ENCODE data around the gene KLF16.
A peak's percentile ranks its signal among the peaks of the same experiment; 100 is the strongest.
"Not testable (repeated sequence)": the region's sequence is repeated elsewhere in the genome, so short reads cannot be mapped to it uniquely, and the experiment has no call there.

KLF16 gene

DNA sequence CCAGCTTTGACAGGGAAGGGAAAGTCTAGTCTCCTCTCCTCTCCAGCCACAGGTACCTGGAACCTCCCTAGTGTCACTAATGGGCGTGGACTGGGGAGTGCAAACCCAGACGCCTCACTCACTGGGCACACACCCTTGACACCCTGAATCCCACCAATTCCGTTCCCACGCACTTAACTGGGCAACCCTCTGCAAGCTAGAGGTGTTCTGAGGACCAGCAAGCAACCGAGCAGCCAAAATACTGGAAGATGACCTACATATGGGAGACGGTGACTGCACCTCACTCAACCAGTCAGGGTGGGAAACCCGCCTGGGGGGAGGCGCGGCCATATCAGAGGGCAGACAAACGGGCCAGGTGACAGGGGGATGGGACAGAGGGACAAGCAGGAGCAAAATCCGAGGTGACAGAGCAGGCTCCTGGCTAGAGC, 20.9 kb upstream of the KLF16 start:
- no peak for DNase-seq (ENCODE audit: low spot score)

DNA sequence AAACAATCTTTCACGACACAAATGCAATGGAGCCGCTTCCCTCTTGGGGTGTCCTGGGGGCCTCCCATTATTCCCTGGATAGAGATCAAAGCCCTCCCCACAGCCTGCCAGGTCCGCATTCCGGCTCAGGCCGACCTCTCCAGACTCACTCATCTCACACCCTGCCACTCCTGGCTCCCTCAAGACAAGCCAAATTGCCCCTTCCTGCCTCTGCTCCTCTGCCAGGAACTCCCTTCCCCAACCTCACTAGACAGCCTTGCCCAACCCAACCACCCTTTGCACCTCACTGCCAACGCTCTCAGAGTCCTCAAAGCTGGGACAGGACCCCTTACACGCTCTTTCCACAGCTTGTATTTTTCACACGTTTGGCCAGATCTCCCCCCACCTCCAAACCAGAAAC, 20.4 kb upstream of the KLF16 start:
- no peak for DNase-seq (ENCODE audit: low spot score)

DNA sequence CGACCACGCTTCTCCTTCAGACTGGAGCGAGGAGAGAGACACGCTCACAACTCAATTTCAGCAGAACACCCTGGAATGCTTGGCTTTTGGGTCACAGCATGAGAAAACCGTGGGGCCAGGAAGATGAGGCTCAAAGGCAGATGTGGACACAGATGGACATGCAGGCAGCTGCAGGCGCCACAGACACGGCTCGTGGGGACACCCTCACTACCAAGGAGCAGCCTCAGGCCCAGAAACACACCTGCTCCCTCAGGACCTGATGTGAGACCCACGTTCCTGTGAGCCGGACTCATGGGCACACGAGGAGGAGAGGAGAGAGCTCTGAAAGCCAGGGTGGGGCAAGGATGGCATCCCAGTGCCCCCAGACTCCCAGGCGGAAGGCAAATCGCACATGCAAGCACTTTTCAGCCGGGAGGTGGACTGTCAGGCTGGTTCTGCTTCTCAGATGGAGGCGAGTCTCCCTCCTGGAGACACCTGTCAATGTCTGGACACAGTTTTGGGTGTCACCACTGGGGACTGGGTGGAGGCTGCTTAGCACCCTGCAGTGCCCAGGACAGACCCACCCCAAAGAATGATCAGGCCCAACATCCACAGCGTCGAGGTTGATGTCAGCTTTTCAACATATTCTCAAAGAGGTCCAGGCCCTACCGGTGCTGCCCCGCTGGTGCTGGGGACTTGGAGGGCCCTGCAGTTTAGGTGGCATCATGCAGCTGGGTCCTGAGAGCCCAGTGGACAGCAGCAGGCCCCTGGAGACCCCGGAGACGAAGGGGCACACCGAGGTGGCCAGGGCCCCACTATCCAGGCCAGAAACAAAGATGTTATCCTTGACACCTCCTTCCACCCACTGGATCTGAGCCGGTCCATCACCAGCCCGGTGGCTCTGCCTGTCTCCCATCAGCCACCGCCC, 19.7 kb upstream of the KLF16 start:
- DNase-seq (ENCODE audit: low spot score) = no peak

DNA sequence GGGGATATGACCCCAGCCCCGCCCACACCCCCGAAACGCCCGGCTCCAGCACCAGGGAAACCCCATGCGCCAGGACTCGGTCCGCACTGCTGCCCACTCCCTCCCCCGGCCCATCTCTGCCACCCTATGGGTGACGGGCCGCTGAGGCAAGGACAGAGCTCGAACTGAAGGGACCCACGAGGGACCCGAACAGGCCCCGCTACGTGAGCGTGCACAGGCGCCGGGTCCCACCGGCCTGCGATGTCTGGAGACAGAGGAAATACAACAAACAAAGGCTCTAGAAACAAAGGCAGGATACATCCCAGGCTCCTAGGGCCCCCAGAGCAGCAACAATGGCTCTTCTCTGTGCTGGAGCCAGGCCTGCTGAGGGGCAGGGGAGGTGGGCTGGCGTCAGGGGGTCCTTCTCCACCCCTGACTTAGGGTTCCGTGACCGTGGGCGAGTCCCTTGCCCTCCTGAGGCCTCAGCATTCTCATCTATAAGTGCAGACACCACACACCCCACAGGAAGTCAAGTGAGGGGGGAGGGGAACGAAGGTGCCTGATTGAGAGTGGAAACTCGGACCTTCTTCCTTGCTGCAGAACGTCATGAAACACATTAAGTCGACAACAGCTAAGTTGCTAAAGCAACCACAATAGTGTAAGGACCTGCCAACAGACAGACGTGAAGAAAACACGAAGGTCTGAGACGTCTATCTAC, 18.9 kb upstream of the KLF16 start:
- no peak for DNase-seq (ENCODE audit: low spot score)

DNA sequence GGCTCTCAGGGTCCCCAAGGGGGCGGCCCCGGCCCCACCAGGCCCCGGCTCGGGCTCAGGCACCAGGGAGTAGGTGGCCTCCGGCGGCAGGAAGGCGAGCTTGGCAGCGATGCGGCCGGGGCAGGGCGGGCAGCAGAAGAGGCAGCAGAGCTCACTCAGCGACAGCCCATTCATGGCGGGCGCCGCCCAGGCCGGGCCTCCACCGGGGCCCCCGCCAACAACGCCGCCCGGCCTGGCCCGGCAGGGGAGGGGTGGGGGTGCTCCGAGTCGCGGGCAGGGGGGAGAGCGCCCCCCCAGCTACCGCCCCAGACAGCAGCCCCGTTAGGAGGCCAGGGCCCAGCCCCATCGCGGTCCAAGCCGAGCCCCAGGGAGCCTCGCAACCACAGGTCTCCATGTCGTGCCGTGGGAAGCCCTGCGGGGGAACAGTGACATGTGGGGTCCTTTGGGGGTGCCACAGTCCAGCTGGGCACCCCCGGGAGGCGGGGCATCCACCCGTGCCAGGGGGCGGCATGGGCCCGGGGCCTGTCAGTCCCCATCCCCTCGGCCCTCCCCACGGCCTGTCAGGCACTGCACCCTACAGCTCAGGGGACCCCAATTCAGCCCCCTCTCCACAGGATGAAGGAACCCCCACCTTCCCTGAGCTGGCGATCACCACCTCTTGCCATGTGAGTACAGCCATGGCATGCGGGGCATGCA, 18.2 kb upstream of the KLF16 start:
- DNase-seq (ENCODE audit: low spot score) = not testable (repeated sequence)

DNA sequence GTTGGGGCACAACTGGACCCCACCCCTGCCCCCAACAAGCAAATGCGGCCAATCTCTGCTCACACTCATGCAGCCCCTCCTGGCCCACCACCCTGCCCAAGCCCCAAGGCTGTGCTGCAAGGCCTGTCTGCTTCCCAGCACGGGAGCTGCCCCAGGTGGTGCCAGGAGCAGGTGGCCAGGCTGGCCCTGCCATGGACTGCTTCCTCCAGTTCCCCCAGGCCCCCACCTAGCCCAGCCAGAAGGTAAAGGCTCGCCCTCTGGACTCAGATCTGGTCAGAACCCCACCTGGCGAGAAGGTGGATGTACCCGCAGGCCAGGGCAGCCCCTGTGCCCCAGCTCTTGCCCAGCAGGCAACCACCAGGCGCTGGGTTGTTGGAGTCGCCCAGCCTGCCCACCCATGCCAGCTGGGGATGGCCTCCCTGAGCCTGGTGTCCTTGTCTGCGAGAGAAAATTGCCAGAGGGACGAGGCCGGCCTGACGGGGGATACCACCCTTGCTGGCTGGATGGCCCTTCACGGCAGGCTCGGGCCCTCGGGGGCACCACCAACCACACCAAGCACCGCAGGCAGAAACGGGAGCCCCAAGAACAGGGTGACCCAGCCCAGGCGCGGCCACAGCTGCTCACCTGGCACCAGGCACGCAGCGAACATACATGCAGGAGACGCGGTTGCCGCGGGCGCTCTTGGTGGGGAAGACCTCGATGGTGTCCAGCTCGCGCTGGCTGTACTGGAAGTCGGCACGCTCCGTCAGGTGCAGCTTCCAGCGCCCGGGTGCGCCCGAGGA, 17.4 kb upstream of the KLF16 start:
- DNase-seq (ENCODE audit: low spot score) = no peak

DNA sequence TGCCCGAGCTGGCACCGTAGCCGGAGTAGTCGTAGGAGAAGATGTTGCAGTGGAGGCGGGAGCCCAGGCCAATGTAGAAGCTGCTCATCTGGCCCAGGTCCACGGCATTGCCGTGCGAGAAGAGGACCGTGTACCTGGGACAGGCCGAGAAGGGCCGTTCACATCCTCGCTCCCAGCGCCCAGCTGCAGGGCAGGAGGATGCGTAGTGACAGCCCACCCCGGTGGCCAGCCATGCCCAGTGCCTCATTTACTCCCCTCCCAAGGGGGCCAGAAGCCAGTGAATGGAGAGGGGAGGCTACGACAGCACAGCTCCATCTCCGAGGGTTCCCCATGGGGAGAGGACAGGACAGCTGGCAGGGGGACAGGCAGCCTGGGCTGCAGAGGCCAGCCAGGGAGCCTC, 16.6 kb upstream of the KLF16 start:
- not testable (repeated sequence) for DNase-seq (ENCODE audit: low spot score)

DNA sequence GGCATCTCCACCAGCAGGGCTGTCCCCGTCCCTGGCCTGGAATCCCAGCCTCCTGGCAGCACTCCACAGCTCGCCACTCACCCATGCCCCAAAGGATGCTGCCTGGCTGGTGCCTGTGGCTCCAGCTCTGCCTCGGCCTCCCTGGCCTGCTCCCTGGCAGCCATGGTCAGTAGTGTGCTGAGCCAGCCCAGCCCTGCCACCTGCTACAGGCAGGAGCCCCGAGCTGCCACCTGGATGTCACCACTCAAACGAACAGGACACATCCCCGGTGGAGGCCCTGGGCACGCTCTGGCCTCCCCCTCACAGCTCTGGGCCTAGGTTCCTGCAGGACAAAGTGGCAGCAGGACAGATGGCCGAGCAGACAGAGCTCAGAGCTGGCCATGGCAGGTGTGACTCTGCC, 15.2 kb upstream of the KLF16 start:
- DNase-seq (ENCODE audit: low spot score) = not testable (repeated sequence)

DNA sequence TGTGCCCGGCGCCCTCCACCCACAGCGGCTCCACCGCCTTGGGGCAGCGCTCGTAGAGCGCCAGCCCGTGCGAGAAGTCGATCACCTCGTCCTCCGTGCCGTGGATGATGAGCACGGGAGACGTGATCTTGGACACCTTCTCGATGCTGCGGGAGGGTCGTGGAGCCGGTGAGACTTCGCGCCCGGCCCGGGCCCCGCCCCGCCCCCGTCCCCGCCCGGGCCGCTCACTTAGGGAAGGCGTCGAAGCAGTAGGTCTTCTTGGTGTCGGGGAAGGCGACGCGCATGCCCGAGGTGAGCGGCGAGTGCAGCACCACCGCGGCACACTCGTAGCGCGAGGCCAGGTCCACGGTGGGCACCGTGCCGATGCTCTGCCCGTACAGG, 13.9 kb upstream of the KLF16 start:
- DNase-seq (ENCODE audit: low spot score) = not testable (repeated sequence)

DNA sequence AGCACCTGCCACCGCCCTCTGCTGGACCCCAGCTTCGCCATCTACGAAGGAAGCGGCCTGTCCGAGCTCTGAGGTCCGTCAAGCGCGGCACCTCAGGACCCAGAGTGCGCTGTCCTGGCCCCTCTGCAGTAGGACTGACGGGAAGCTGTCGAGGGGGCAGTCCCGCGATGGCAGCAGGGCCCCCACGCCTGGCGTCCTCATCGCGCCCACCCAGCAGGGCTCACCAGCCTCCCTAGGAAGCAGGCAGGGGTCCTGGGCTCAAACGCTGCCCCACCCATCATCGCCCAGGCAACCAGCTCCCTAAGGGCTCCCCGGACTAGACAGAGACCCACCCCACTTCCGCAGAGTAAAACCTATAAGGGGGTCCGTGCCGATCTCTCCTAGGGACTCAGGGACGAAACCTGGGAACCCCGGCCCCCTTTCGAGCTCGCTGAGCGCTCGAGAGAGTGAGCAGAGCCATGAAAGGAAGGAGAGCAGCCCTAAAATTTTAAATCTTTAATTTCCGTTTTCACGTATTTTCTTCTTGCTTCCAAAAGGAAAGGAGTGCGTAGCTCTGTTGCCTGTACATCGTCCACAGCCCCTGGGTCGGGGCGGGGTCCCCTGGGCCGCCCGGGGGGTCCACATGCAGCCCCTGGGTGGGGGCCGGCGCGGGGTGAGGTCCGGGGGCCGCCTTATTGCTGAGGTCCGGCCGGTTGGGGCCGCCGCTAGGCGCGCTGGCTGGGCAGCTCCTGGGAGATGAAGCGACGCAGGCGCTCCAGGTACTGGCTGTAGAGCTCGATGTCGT, 13.3 kb upstream of the KLF16 start:
- DNase-seq (ENCODE audit: low spot score) = not testable (repeated sequence)

DNA sequence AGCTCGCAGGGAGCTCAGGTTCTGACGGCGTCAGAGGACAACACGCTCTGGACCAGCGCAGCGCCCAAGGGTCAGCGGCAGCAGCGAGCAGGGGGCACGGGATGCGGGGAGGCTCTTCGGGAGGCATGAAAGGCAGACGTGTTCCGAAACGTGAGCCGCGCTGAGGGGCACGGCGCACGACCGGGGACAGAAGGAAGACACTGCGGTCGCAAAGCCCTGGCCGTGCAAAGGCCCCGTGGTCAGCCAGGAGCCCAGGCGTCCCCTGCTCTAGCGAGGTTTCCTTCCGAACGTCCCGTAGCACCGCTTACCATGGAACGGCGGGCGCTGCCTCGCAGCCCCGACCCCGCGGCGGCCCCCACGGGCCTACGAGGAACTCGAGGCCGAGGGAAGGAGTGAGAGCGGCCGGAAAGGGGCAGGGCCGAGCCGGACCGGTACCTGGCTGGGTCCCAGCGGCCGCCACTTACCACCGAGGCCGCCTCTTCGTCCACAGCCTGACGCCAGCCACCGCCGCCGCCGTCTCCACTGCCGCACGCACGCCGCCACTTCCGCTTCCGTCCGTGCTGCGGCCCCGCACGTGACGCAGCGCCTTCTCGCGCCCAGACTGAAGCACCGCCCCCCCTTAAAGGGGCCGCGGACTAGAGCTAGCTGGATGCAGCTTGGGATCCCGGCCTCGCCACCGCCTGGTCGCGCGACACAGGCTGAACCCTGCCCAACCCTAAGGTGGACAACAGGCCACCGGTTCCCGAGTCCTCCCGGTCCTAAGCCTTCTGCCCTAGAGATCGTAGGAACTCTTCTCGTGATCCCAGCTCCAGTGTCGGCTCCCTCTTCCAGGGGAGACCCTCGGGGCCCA, 12.5 kb upstream of the KLF16 start:
- DNase-seq (ENCODE audit: low spot score) = peak; percentile 91

DNA sequence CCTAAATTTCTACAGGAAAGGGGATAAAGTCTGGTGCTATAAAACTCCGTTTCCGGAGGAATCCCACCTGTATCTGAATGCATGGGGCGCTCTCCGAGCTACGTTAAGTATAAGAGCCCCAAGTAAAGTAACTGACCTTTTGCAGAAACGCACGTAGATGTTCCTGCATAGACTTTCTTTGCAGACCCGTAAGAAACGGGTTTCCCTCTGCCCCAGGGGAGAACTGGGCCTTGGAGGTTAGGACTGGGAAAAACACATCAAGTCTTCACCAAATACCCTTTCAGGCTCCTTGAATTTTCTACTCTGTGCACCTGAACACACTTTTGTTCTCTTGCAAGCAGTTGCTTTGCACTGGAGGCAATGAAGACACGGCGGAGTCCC, 11.9 kb upstream of the KLF16 start:
- not testable (repeated sequence) for DNase-seq (ENCODE audit: low spot score)

DNA sequence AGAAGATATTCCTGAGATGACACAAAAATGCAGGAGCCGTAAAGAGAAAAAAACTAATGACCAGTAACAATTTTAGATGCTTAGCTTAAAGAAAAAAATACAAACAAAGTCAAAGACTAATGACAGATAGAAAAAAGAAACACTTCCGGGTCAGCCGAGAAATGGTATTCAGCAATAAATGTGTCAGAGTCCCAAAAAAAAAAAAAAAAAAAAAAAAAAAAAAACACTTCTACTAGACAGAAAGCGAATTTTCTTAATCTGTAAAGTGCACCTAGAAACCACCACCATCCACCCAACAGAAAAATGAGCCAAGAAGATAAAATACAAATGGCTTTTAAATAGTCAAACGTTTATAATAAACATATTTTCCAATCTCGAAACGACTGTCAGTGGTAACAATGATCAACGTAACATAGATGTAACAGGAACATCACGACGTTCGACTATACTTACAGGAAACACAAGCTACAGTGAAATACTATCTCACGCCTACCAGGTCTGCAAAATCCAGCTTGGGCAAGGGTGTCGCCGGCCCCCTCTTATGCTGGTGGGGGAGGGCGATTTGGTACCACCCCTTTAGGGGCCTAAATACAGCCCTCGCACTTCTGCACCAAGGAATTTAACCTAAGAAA, 11.3 kb upstream of the KLF16 start:
- DNase-seq (ENCODE audit: low spot score) = no peak

DNA sequence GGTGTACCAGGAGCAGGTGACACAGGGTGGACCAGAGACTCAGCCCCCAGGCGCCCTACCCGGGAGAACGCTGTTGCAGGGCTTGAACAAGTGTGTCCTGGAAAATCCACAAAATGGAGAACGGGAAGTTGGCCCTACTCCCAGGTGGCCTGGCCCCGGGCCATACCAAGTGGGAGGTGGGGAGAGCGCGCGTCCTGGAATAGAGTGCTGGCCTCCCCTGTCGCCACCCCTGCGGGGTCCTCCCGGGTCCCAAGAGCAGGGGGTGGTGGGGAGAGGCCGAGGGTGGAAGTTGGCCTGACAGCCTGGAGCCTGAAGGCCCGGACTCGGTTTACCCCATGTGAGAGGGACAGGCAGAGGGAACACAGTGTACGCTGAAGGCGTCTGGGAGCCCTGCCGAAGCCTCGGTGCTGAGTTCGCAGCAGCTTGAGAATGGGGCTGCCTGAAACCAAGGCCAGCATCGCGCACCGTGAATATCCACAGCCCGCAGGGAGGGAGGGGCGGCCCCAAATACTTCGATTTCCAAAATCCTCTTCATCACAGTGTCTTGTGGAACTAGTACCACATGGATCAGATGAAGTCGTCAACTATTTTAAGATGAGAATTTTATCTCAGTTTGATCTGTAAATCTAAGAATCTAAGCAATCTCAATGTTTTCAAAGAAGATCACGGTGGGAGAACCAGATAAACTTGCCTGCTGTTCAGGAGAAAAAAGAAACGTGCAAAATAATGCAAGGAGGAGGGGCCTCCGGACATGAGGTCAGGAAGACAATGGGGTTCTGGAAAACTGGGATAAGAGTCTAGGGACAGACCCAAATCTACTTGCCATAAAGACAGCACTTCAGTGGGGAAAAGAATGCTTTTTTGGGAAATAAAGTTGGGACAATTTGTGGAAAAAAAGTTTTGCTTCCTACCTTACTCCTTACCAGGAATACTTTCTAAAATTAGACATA, 10.4 kb upstream of the KLF16 start:
- no peak for DNase-seq (ENCODE audit: low spot score)

DNA sequence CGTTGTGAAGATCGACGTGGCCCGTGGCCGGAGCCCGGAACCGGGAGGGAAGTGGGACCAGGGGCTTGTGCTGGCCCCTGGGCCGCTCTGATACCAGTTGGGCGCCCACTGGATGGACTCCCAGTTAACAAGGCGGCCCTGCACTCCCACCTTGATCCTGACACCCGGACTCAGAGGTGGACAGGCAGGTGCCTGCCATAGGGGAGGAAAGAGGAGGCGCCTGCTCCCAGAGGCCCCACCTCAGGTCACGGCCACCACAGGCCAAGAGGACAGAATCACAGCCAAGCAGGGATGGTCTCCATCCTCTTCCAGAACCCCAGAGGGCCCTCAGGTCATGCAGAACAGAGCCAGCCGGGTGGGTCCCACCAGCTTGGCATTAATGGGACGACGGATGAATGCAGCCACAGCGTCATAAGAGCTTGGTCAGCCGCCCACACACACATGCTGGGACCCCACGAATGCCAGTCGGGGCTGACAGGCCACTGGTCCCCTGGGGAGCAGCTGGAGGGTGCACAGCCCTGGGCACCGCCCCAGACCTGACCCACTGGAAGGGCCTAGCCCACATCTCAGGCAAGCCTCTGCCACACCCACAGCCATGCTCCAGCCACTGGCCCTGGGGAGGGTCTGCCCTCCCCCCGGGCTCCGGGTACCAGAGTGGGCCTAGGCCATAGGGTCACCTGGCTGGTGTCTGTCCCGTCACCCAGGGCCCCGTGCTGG, 9.6 kb upstream of the KLF16 start:
- DNase-seq (ENCODE audit: low spot score) = no peak

DNA sequence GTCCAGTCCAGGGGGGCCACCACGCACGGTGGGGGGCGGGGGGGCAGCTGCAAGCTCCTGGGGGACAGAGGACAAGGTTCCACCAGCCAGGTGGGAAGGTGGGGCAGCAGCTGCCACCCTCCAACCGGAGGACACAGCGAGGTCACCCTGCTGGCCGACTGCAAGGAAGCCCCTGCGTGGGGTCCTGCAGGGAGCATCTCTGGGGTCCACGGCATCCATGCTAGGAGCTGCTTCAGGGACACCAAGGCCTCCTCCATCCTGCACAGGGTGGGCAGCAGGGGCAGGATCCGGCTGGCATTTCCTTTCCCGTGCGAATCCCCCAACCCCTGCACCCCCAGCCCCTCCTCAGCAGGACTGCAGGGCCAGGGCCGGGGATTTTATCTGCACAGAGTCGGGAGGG, 8.3 kb upstream of the KLF16 start:
- DNase-seq (ENCODE audit: low spot score) = no peak

DNA sequence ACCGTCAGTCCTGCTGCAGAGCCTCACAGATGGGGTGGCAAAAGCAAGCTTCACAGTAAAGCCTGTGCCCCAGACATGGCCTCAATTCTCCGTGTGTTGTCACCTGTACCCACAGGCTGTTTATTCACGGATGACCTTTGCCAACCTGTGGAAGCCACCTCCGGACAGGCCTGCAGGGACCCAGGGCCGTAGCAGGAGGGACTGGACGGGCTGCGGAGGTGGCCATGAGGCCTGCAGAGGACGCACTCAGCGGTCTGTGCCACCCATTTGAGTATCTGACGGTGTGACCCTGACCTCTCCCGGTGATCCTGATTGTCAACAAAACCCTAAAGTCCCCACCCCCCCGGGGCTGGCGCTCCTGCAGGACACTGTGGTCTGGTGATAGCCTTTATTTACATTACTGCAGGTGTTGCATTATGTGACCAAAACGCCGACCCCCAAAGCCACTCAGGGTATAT, 7.8 kb upstream of the KLF16 start:
- no peak for DNase-seq (ENCODE audit: low spot score)

DNA sequence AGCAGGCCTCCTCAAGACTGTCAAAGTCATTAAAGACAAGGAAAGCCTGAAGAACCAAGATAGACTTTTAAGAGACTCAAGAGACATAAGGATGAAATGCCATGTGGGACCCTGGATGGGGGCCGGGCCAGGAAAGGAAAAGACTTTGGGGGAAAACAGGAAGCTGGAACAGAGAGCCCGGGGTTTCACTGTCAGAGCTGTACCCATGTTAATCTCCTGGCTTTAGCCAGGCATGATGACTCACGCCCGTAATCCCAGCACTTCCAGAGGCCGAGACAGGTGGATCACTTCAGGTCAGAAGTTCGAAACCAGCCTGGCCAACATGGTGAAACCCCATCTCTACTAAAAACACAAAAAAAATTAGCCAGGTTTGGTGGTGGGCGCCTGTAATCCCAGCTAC, 5.6 kb upstream of the KLF16 start:
- DNase-seq (ENCODE audit: low spot score) = no peak
